Activated CD8-positive, alpha-beta memory T cell treated with anti-CD3 and anti-CD28 coated beads, Interleukin-2, amount 50 U/mL, for 1 hour (primary cell): ENCODE measurements around the gene ZNF500.

Experiments
- DNase-seq: peaks from one replicate; pipeline ENCODE4 v3.0.0-alpha.2; 2020; ENCODE audit errors: extremely low read depth

The ZNF500 gene

DNA sequence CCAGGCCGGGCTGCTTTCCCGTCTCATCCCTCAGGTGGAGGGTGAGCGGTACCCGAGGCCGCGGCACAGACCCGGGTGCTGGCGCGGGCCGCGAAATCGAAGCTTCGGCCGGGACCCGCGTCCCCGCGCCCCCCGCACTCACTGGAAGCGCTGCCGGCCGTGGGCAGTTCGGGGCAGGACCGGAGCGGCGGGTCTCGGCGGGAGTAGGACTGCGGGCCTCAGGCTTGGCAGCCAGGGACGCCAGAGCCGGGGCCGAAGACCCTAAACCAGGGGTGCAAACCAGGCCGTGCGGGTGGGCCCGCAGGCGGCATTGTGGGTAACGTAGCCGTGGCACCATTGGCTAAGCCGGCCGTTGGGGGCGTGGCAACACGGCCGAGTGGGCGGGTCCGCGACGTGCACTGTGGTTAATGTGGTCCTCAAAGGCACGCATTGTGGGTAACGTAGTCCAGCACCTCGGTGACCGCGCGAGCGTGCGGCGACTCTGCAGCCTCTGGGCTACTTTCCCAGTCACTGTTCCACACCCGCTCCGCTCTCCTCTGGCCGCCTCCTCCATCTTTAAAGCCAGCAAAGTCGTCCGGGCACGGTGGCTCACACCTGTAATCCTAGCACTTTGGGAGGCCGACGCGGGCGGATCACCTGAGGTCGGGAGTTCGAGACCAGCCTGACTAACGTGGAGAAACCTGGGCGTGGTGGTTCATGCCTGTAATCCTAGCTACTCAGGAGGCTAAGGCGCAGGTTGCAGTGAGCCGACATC is at the start of gene ZNF500:
TSS of gene ZNF500 (minus strand) at position 288 of the 754 bp plus-strand sequence. CDS start 1,184 bp downstream, outside the sequence.
- peak; percentile 78 for DNase-seq

GRCh38 chr16:4814542-4815173 is 47.7 kb upstream of the ZNF500 start:
- no peak for DNase-seq

DNA sequence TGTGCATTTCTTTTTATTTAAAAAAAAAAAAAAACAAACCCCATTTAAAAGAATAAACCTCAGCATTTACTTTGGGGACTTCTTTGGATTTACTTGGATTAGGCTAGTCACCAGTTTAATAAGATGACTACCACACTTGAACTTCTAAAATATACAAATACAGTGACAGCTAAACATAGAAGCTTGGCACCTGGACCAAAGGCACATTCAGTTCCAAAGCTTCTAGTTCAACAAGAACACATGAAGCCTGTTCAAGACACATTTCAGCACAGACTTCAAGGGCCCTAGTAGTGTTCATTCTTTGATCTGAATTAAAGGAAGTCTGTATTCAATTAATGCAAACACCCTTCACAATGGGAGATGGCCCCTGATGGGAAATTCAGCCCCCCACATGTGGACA is 47.1 kb upstream of the ZNF500 start:
- no peak for DNase-seq

DNA sequence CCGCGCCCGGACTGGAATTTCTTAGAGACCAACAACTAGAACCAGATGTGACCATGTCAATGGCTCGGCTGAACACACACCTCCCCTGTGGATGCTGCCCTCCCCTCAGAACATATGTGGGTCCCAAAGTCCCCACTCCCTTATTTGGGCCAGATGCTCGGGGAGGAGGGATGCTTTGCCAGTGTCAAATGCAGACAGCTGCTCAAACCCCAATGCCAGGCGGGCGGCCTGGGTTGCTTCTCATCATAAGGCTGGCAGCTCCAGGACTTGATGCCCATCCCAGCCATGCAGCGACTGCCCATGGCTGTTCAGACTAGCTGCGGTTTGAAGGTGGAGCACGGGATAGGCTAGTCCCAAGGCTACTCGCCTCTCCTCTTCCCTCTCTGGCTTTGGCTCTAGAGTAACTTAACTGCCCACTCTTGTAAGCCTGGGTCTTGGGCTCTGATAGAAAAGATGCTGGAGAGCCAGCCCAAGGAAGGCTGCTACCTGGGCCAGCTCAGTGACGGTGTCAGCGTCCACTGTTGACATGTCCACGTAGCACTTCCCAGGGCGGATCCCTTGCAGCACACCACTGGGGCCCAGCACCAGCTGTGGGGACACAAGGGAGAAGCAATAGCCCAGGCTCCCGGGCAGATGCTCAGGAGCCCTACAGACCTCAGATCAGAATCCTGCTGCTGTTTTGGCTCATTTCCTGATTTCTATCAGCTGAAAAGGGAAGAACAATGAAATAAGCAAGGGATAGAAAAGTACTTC is 46.5 kb upstream of the ZNF500 start:
- DNase-seq, result no peak

- DNase-seq, result no peak
Measured at GRCh38 chr16:4811773-4812172, 44.8 kb upstream of the ZNF500 start.

GRCh38 chr16:4811242-4811641 is 44.3 kb upstream of the ZNF500 start:
- DNase-seq, result no peak

GRCh38 chr16:4806280-4806679 is 39.3 kb upstream of the ZNF500 start:
- DNase-seq, result no peak

- DNase-seq, result no peak
Measured at GRCh38 chr16:4805231-4805630, 38.3 kb upstream of the ZNF500 start.

GRCh38 chr16:4803898-4804762 is 37.2 kb upstream of the ZNF500 start:
- DNase-seq, result no peak

- no peak for DNase-seq
Measured at GRCh38 chr16:4803401-4803844, 36.5 kb upstream of the ZNF500 start.

DNA sequence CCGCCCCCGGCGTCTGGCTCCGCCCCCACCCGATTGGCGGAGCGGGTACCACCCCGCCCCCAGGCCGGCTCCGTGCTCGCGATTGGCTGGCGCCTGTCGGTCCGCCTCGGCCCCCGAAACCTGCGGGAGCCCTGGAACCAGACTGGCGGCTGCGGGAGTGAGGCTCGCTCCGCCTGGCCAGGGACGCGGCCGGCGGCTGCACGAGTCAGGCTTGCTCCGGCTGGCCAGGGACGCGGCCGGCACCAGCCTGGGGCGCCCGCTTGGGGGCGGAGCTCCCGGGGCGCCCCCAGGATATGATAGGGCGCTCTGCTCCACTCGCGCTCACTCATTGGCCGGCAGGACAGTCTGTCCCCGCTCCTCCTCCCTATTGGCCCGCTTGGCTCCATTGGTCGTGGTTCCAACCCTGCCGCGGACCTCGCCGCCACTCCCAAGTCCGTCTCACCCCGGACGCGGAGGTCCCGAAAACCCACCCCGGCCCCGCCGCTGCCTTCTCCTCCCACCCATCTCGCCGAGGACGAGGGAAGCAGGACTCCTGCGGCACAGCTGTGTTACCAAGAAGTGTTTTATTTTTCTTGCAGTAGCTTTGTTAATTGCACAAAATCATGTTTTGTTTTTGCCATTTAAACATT is 35.8 kb upstream of the ZNF500 start:
- DNase-seq, result peak; percentile 53

DNA sequence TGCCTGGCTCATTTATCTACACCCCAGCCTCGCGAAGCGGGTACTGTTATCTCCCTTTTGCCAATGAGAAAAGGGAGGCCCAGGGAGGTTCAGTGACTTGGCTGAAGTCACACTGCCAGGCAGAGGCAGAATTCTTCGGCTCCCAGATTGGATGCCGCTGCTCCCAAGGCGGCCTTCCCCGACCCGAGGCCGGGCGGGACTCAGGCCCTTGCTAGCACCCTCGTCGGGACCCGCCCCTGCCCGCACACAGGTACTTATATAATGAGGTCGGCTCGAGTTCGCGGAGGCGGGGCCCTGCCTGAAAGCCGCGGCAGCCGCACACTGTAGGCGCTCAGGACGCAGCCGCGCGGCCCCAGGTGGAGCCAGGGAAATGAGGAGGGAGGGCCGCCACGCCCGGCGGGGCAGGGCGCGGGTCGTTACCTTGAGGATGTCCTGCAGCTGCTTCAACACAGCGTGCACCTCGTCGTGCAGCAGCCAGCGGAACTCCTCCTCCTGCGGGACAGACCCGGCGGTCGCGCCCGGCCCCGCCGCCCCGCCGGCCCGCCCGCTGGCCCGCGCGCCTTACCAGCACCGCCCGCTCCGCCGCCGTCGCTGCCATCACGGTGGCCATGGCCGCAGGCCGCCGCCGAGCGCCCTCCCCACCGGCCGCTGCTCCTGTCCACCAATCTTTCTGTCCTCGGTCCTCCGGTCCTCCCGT is 35.1 kb upstream of the ZNF500 start, which contains the start of gene ROGDI:
TSS of gene ROGDI (minus strand) at position 672 of the 697 bp plus-strand sequence. CDS start at position 610, 62 bp downstream.
- DNase-seq, result peak; percentile 49

DNA sequence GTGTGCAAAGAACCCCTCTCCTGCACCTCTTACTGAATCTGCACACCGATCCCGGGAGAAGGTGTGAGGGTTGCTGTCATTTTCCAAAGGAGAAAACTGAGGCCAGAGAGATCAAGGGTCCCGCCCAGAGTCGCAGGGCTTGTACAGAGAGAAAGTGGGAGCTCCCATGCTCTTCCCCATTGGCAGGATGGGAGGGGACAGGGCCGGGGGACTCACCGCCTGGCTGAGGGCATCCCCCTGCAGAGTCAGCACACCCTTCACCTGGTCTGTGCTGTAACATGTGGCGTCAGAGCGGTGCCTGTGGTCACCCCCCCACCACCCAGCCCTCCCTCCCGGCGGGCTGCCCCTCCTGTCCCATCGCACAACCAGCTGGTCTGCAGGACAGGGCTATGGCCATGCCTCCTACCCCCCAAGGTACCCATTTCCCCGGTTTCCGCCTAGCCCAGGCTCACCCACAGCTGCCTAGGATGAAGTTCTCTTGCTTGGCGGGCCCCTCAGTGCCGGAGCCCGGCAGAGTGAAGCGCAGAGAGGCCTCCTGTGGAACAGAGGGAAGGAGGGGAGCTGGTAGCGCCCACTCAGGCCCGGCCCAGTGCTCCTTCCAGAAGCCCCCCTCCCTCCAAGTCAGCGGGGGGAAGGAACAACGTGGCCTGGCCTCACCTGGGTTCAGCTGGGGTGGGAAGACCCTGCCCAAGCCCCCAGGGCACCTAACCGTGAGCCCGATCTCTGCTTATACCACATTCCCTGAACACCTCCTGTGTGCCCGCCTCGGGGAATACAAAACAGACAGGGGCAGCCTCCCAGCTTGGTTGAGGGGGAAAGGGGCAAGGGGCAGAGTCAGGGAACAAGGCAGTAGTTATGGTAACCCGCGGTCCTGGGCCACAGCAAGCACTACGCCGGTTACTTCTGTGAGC is 34.3 kb upstream of the ZNF500 start:
- no peak for DNase-seq

DNA sequence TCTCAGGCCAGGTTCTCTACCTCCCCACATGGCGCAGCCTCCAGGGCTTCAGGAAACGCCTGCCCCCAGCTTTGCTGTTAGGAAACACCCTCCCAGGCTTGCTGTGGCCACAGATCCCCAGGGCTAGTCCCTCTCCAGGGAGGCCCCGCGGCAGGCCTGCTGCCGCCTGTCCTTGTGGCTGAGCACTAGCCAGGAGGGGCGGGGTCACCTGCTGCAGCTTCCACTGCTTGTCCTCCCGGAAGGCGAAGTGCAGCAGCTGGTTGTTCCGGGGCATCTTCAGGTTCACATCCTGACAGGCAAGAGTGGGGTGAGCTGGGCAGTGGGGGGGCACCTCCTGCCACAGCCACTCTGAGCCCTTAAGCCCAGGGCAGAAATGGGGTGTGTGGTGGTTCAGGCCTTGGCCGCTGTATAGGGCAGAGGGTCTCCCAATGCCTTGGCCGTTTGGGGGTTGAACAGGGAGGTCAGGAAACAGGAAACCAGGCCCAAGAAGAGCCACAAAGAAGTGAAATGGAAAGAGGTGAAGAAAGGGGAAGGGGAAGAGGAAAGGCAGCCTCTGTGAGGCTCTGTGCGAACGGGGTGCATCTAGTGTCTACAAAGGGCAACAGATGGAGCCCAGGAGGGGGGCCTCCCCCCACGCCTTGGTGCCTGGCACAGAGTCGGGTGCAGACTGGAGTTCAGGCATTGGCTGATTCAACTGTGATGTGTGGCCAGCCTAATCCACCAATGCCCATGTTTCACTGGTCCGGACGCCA is 33.5 kb upstream of the ZNF500 start:
- no peak for DNase-seq

- DNase-seq, result no peak
Measured at GRCh38 chr16:4799171-4799855, 32.4 kb upstream of the ZNF500 start.

DNA sequence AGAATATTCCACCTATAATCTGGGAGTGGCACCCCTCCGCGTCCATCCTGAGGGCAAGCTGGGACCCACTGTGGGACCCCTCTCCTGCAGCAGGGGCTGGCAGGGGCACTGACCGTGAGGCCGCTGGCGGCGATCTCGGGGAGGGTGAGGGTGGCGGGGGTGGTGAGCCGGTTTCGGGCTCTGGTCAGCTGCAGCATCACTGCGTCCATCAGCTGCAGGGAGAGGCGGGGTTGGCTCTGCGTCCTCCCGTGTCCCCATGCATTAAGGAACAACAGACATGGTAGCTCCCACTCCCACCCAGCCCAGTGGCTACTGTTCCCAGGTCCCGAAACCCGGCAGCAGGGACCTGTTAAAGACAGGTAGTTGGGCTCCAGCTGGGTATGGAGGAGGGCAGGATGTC is 31.5 kb upstream of the ZNF500 start:
- no peak for DNase-seq

DNA sequence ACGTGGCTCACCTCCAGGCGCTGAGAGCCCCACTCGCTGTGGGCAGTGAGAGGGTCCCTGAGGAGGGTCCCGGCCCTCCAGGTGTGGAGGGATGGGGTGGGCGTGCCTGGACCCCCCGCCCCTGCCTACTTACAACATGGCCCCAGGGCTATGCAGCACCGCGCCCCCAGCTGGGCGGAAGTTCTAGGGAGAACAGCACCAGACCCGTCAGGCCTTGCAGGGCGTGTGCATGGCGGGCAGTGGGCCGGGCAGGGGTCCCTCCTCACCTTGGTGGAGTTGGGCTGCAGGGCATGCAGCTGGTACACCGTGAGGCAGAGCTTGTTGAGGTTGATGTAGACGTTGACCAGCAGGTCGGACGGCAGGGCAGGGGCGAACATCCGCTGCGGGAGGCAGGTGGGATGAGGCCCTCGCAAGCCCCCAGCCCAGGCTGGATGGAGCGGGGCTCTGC is 30.9 kb upstream of the ZNF500 start:
- DNase-seq, result no peak
